ENCODE results near the gene VPS33B.

GRCh38 chr15:91001209-91001608, 21.2 kb downstream of the VPS33B start:
- TF ChIP-seq SUZ12 (IDR thresholded peaks at IDR 0.05; ENCODE audit: low read length), result no peak
- TF ChIP-seq CTCF (IDR thresholded peaks at IDR 0.05; ENCODE audit: control extremely low read depth in 1 of 3, insufficient read depth in 1 of 3, low read depth in 1 of 3, low read length in 3 of 3), result no peak
- no peak for TF ChIP-seq ATF2 (IDR thresholded peaks at IDR 0.05; ENCODE audit: low read length)
- no peak for TF ChIP-seq ZNF274 (IDR thresholded peaks at IDR 0.05; ENCODE audit: borderline replicate concordance, extremely low read depth, low read length)
- TF ChIP-seq TAF7 (optimal IDR thresholded peaks at IDR 0.05; ENCODE audit: borderline replicate concordance, low read depth, low read length), result no peak
- TF ChIP-seq POLR2A (IDR thresholded peaks at IDR 0.05; ENCODE audit: control extremely low read depth in 1 of 2, low read depth in 2 of 2, low read length in 2 of 2), result no peak

Data from H1 (cell line).